Trophoblast cell (in vitro differentiated cells and primary cell): ENCODE measurements around the gene LRMDA.

ENCODE experiments used
- DNase-seq, 2 donors: peaks; one replicate each; pipeline ENCODE4 v3.0.0-alpha.2; 2016
- H2AFZ ChIP-seq: 2 replicates; pipeline ENCODE4 v1.6.1; 2013; ENCODE audit warnings: low read length, moderate library complexity, mild to moderate bottlenecking; ENCODE audit not compliant: insufficient read depth, poor library complexity
- H2AK5ac ChIP-seq: 2 replicates; pipeline ENCODE4 v1.6.1; 2013; ENCODE audit warnings: mild to moderate bottlenecking, low read length
- H2BK120ac ChIP-seq: 2 replicates; pipeline ENCODE4 v1.6.1; 2013; ENCODE audit warnings: low read length, mild to moderate bottlenecking, moderate library complexity; ENCODE audit not compliant: insufficient read depth, poor library complexity
- H2BK12ac ChIP-seq: 2 replicates; pipeline ENCODE4 v1.6.1; 2013; ENCODE audit warnings: mild to moderate bottlenecking, low read length, moderate library complexity
- H2BK5ac ChIP-seq: 2 replicates; pipeline ENCODE4 v1.6.1; 2013; ENCODE audit warnings: low read length, low read depth, moderate library complexity, mild to moderate bottlenecking; ENCODE audit not compliant: poor library complexity
- H3K14ac ChIP-seq: 2 replicates; pipeline ENCODE4 v1.6.1; 2013; ENCODE audit warnings: mild to moderate bottlenecking, low read length
- H3K18ac ChIP-seq: 2 replicates; pipeline ENCODE4 v1.6.1; 2013; ENCODE audit warnings: mild to moderate bottlenecking, low read length
- H3K23ac ChIP-seq: 2 replicates; pipeline ENCODE4 v1.6.1; 2013; ENCODE audit warnings: low read length
- H3K27ac ChIP-seq: 2 replicates; pipeline ENCODE4 v1.5.1; 2013; ENCODE audit warnings: low read depth, mild to moderate bottlenecking, inconsistent platforms, low read length, moderate library complexity
- H3K27me3 ChIP-seq: 2 replicates; pipeline ENCODE4 v1.6.1; 2013; ENCODE audit warnings: inconsistent platforms, mild to moderate bottlenecking, low read length, moderate library complexity; ENCODE audit not compliant: insufficient read depth
- H3K36me3 ChIP-seq, 2 experiments: 1 replicate in 1 of 2; 2 replicates in 1 of 2; pipeline ENCODE4 v1.6.1; 2013; ENCODE audit warnings: low read length in 2 of 2, mild to moderate bottlenecking in 2 of 2, moderate library complexity in 1 of 2; ENCODE audit not compliant: insufficient read depth in 2 of 2, control insufficient read depth in 1 of 2
- H3K4ac ChIP-seq: 2 replicates; pipeline ENCODE4 v1.6.1; 2013; ENCODE audit warnings: low read depth, mild to moderate bottlenecking, low read length, moderate library complexity
- H3K4me1 ChIP-seq, 2 experiments: 1 replicate in 1 of 2; 2 replicates in 1 of 2; pipeline ENCODE4 v1.6.1; 2013; ENCODE audit warnings: low read length in 2 of 2, mild to moderate bottlenecking in 2 of 2, moderate library complexity in 1 of 2; ENCODE audit not compliant: insufficient read depth in 2 of 2, control insufficient read depth in 1 of 2
- H3K4me2 ChIP-seq: 2 replicates; pipeline ENCODE4 v1.6.1; 2013; ENCODE audit warnings: inconsistent platforms, mild to moderate bottlenecking, low read length, moderate library complexity
- H3K4me3 ChIP-seq: 2 replicates; pipeline ENCODE4 v1.5.1; 2013; ENCODE audit warnings: mild to moderate bottlenecking, low read depth, low read length, inconsistent platforms
- H3K79me1 ChIP-seq: one replicate; pipeline ENCODE4 v1.6.1; 2013; ENCODE audit warnings: low read length
- H3K79me2 ChIP-seq: 2 replicates; pipeline ENCODE4 v1.6.1; 2013; ENCODE audit warnings: low read length, mild to moderate bottlenecking; ENCODE audit not compliant: control insufficient read depth, insufficient read depth, poor library complexity
- H3K9ac ChIP-seq: 2 replicates; pipeline ENCODE4 v1.6.1; 2013; ENCODE audit warnings: mild to moderate bottlenecking, low read length
- H3K9me3 ChIP-seq: 2 replicates; pipeline ENCODE4 v1.6.1; 2013; ENCODE audit warnings: low read depth, mild to moderate bottlenecking, control low read depth, inconsistent platforms, low read length; ENCODE audit not compliant: insufficient read depth
- H4K12ac ChIP-seq: 2 replicates; pipeline ENCODE4 v1.6.1; 2013; ENCODE audit warnings: low read depth, mild to moderate bottlenecking, low read length, moderate library complexity
- H4K8ac ChIP-seq: 2 replicates; pipeline ENCODE4 v1.6.1; 2013; ENCODE audit warnings: low read depth, mild to moderate bottlenecking, low read length, moderate library complexity
- H4K91ac ChIP-seq: one replicate; pipeline ENCODE4 v1.6.1; 2013; ENCODE audit warnings: low read depth, mild to moderate bottlenecking, low read length, moderate library complexity
- WGBS: extraction: QIAGEN DNeasy Blood & Tissue Kit; methylation state at CpG from one replicate; pipeline ENCODE4 v1.1.7; 2013; ENCODE audit warnings: missing lambda C conversion rate; ENCODE audit not compliant: insufficient read length, insufficient coverage; ENCODE audit errors: extremely low coverage; 5-methylcytosine and 5-hydroxymethylcytosine counted together

The LRMDA gene

GRCh38 chr10:76356557-76356956 lies 925.1 kb downstream of the LRMDA start:
- no peaks in the 10 kb centered on the region for H3K27me3 ChIP-seq
- H2AFZ ChIP-seq = no peak overlapping the region
- no peak overlapping the region for H4K91ac ChIP-seq
- DNase-seq = no peak
- no peak overlapping the region for H3K18ac ChIP-seq
- H3K4me2 ChIP-seq = no peak overlapping the region
- H3K36me3 ChIP-seq = no peaks in the 10 kb centered on the region
- H4K8ac ChIP-seq = no peak overlapping the region
- H2BK120ac ChIP-seq = no peak overlapping the region
- no peaks in the 10 kb centered on the region for H3K79me2 ChIP-seq
- peaks cover 14% of the 10 kb centered on the region in 2 experiments for H3K4me1 ChIP-seq
- H2BK12ac ChIP-seq = no peak overlapping the region
- no peak overlapping the region for H2AK5ac ChIP-seq
- no peak overlapping the region for H3K27ac ChIP-seq
- H3K79me1 ChIP-seq = peaks cover 11% of the 10 kb centered on the region
- H3K9me3 ChIP-seq = no peaks in the 10 kb centered on the region
- no peak overlapping the region for H3K4ac ChIP-seq
- no peak overlapping the region for H4K12ac ChIP-seq
- no peak overlapping the region for H3K9ac ChIP-seq
- H3K4me3 ChIP-seq = no peak overlapping the region
- no peak overlapping the region for H3K23ac ChIP-seq
- no CpG with 5 or more reads among the region's 4 CpGs for WGBS
- no peak overlapping the region for H3K14ac ChIP-seq
- no peak overlapping the region for H2BK5ac ChIP-seq

- no peaks in the 10 kb centered on the region for H3K27me3 ChIP-seq
- WGBS = no CpG with 5 or more reads among the region's 8 CpGs
- peaks cover 9 to 12% of the 10 kb centered on the region in 2 experiments for H3K4me1 ChIP-seq
- H3K4me2 ChIP-seq = no peak overlapping the region
- H3K14ac ChIP-seq = no peak overlapping the region
- H4K8ac ChIP-seq = no peak overlapping the region
- H3K23ac ChIP-seq = no peak overlapping the region
- H3K9ac ChIP-seq = no peak overlapping the region
- H3K9me3 ChIP-seq = no peaks in the 10 kb centered on the region
- no peak overlapping the region for H2AK5ac ChIP-seq
- no peaks in the 10 kb centered on the region for H3K36me3 ChIP-seq
- H3K27ac ChIP-seq = no peak overlapping the region
- H2AFZ ChIP-seq = no peak overlapping the region
- H2BK120ac ChIP-seq = no peak overlapping the region
- no peak overlapping the region for H4K91ac ChIP-seq
- H3K4me3 ChIP-seq = no peak overlapping the region
- DNase-seq = no peak
- no peak overlapping the region for H2BK5ac ChIP-seq
- H3K4ac ChIP-seq = no peak overlapping the region
- H4K12ac ChIP-seq = no peak overlapping the region
- no peak overlapping the region for H3K18ac ChIP-seq
- H3K79me1 ChIP-seq = peaks cover 5% of the 10 kb centered on the region
- H3K79me2 ChIP-seq = no peaks in the 10 kb centered on the region
- H2BK12ac ChIP-seq = no peak overlapping the region
Observed at GRCh38 chr10:76357726-76358415, 926.4 kb downstream of the LRMDA start.

- H3K9me3 ChIP-seq = no peaks in the 10 kb centered on the region
- no peak overlapping the region for H4K8ac ChIP-seq
- H4K12ac ChIP-seq = no peak overlapping the region
- no CpG with 5 or more reads among the region's 5 CpGs for WGBS
- H3K14ac ChIP-seq = no peak overlapping the region
- H3K18ac ChIP-seq = no peak overlapping the region
- H3K27me3 ChIP-seq = no peaks in the 10 kb centered on the region
- no peak overlapping the region for H3K4me2 ChIP-seq
- H3K79me2 ChIP-seq = no peaks in the 10 kb centered on the region
- H3K4ac ChIP-seq = no peak overlapping the region
- no peaks in the 10 kb centered on the region for H3K36me3 ChIP-seq
- no peak overlapping the region for H3K4me3 ChIP-seq
- H3K23ac ChIP-seq = no peak overlapping the region
- peaks cover 5 to 9% of the 10 kb centered on the region in 2 experiments for H3K4me1 ChIP-seq
- no peak overlapping the region for H2AK5ac ChIP-seq
- H4K91ac ChIP-seq = no peak overlapping the region
- no peak overlapping the region for H3K9ac ChIP-seq
- H2BK12ac ChIP-seq = no peak overlapping the region
- H2BK120ac ChIP-seq = no peak overlapping the region
- H2BK5ac ChIP-seq = no peak overlapping the region
- H3K79me1 ChIP-seq = peaks cover 5% of the 10 kb centered on the region
- no peak overlapping the region for H2AFZ ChIP-seq
- H3K27ac ChIP-seq = no peak overlapping the region
- DNase-seq = no peak
Observed at GRCh38 chr10:76358743-76359395, 927.4 kb downstream of the LRMDA start.

- Histone ChIP-seq H3K14ac (no peak overlapping the region), H3K27ac (no peak overlapping the region), H4K91ac (no peak overlapping the region), H3K27me3 (no peaks in the 10 kb centered on the region), H3K23ac (no peak overlapping the region), H2BK5ac (no peak overlapping the region), H3K4me3 (no peak overlapping the region), H3K36me3 (no peaks in the 10 kb centered on the region), H4K8ac (no peak overlapping the region), H3K4ac (no peak overlapping the region), H3K9ac (no peak overlapping the region), H4K12ac (no peak overlapping the region), H3K18ac (no peak overlapping the region), H3K4me2 (no peak overlapping the region), H3K4me1 (no peaks in the 10 kb centered on the region), H2AK5ac (no peak overlapping the region), H3K79me2 (no peaks in the 10 kb centered on the region), H2BK12ac (no peak overlapping the region), H3K9me3 (no peaks in the 10 kb centered on the region), H3K79me1 (no peaks in the 10 kb centered on the region), H2BK120ac (no peak overlapping the region), H2AFZ (no peak overlapping the region)
- WGBS = no CpG with 5 or more reads among the region's 1 CpG
- DNase-seq = no peak
Observed at GRCh38 chr10:76375761-76376160, 944.3 kb downstream of the LRMDA start.
